Right lobe of liver (tissue), 4 donors: ENCODE measurements around the gene ZP1.

ENCODE experiments used
- POLR2A ChIP-seq: fragments of 450-650 bp; IDR thresholded peaks from one replicate; pipeline ENCODE4 v1.6.1; 2017; ENCODE audit warnings: antibody characterized with exemption, mild to moderate bottlenecking
- TF ChIP-seq, protein P1 (sequence below), 4 donors: fragments of 200-600 bp in 3 of 4; fragments of 450-650 bp in 1 of 4; IDR thresholded peaks; one replicate each; pipeline versions ENCODE4 v1.5.1 to v1.8.0; 2016 to 2022; ENCODE audit warnings: antibody characterized with exemption in 4 of 4, mild to moderate bottlenecking in 2 of 4
- donor health status: DM: no; HTN: no; CAD: no.
- donor health status: DM: no; HTN: no; CAD: no.
- donor health status: DM: no; HTN: yes; CAD: no.

DNA sequence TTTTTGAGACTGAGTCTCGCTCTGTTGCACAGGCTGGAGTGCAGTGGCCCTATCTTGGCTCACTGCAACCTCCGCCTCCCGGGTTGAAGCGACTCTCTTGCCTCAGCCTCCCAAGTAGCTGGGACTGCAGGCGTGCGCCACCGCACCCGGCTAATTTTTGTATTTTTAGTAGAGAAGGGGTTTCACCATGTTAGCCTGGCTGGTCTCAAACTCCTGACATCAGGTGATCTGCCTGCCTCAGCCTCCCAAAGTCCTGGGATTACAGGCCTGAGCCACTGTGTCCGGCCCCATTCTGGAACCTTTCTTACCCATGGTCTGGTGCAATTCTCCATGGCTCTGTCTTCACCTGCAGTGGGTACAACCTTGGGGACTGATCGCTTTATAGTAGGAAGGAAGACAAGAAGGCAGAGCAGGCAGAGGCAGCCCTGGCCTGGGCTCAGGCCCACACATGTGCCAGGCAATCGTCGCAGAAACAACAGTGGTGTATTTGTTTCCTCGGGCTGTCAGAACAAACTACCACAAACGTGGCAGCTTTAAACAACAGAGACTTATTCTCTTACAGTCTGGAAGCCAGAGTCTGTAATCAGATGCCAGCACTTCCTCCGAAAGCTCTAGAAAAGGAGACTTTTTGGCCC, 7.6 kb upstream of the ZP1 start:
- TF ChIP-seq, protein P1, sequence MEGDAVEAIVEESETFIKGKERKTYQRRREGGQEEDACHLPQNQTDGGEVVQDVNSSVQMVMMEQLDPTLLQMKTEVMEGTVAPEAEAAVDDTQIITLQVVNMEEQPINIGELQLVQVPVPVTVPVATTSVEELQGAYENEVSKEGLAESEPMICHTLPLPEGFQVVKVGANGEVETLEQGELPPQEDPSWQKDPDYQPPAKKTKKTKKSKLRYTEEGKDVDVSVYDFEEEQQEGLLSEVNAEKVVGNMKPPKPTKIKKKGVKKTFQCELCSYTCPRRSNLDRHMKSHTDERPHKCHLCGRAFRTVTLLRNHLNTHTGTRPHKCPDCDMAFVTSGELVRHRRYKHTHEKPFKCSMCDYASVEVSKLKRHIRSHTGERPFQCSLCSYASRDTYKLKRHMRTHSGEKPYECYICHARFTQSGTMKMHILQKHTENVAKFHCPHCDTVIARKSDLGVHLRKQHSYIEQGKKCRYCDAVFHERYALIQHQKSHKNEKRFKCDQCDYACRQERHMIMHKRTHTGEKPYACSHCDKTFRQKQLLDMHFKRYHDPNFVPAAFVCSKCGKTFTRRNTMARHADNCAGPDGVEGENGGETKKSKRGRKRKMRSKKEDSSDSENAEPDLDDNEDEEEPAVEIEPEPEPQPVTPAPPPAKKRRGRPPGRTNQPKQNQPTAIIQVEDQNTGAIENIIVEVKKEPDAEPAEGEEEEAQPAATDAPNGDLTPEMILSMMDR (IDR thresholded peaks at IDR 0.05) = no peak
- TF ChIP-seq POLR2A = no peak
